HG02798 (cell line): Measurements from ENCODE around the gene LRRC15.

Source experiments
- ATAC-seq: cut with Tn5 transposase; IDR thresholded peaks from one replicate; pipeline ENCODE4 v1.9.1; 2021; ENCODE audit warnings: mild to moderate bottlenecking; ENCODE audit not compliant: unreplicated experiment, poor library complexity

LRRC15 gene

DNA sequence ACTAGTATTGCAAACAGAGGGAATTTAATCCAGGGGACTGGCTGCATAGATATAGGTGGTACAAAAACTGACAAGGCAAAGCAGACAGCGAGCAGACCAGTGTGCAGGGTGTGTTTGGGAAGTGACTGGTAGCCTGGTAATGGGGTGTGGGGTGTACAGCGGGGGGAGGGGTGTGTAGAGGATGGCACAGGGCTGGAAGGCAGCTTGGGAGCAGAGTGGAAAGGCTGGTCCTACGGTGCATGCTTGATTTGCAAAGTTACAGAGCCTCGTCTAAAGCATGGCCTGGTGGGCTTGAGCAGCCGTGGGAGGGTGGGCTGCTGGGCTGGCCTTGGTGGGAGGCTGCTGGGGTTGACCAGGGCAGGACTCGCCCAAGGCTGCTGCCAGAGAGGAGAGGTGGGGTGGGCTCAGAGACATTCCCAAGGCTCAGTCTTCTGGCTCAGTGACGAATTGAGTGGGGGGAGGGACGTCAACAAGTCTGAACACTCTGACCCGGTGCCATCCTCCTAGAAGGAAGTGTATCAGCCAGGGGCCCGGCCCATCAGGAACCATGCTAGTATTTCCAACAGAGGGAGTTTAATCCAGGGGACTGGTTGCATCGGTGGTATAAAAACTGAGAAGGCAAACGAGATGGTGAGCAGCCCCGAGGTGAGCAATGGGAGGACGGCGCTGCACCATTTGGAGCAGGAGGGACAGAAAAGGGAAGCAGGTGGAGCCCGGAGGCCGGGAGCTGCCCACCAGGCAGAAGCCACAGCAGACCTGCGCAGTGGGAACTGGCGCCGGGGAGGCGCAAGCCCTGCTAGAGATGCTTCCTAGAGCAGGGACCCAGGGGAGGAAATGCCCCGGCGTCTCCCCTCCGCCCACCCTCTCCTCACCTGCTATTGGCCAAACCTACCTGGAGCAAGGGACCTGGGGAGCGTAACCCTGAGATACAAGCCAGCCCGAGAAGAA is 47.6 kb downstream of the LRRC15 start:
- ATAC-seq: no peak

DNA sequence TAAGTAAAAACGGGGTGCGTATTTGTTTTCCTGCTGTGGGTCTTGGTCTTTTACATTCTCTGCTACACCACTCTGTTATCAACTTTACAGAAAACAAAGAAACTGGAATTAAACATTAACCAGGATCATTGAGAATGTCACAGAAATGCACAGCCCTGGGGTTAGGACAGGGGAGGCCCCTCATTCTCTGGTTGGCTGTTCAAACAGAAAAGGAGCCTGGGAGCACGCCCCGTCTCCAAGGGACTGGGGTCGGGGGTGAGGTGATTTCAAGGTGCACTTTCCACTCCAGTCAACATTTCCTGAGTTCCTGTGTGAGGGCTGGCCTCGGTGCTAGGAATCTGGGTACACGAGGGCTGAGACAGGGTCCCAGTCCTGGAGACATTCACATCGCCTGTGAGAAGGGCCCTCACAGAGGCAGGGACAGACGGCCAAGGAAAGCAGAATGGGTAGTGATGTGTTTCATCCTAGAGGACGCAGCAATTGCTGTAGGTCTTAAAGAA is 48.7 kb downstream of the LRRC15 start:
- ATAC-seq: no peak

DNA sequence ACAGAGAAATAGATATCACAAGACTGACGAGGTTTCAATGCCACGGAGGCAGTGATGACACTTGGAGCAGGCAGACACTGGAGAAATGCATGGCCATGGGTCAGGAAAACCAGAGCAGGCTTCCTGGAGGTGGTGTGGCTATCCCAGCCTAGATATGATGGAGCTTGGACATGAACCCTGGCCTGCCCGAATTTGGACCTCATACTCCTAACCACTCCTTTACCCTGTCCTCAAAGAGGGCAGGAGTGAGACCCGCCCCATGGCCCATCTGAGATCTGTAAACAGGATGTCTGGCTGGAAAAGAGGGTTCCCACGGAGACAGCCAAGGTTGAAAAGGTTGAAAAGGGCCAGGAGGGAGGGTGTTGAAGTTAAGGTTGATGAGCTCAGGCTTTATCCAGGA is 49.4 kb downstream of the LRRC15 start:
- no peak for ATAC-seq

DNA sequence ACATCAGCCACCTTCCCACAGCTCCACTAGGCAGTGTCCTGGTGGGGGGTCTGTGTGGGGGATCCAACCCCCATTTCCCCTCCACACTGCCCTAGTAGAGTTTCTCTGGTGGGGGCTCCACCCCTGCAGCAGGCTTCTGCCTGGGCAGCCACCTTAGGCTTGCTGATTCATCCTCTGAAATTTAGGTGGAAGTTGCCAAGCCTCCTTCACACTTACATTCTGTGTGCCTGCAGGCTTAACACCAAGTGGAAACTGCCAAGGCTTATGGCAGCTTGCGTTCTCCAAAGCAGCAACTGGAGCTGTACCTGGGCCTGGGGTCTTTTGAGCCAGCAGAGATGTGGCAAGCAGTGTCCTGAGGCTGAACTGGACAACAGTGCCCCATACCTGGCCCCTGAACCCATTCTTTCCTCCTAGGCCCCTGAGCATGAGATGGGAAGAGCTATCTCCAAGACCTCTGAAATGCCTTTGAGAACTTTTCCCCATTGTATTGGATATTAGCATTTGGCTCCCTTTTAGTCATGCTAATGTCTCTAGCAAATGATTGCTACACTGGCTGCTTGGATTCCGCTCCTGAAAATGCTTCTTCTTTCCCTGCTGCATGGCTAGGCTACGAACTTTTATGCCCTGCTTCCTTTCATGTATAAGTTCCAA is 50.9 kb downstream of the LRRC15 start:
- ATAC-seq: no peak

DNA sequence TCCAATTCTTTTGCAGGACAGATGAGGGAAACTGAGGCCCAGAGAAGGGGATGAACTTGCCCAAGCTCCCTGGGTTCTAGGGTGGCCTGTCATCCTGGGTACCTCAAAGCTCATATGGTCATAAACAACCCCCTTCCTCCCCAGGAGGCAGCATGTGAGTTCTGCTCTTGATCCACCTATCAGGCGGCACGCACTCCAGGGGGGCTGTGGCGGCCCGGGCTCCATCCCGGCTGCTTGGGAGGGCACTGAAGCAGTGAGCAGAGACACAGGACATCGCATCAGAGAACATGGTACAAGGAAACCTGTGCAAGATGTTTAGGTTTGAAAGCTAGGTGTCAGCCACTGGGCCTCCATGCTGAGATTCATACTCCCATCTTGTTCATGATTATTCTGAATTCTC is 52.6 kb downstream of the LRRC15 start:
- ATAC-seq: no peak

DNA sequence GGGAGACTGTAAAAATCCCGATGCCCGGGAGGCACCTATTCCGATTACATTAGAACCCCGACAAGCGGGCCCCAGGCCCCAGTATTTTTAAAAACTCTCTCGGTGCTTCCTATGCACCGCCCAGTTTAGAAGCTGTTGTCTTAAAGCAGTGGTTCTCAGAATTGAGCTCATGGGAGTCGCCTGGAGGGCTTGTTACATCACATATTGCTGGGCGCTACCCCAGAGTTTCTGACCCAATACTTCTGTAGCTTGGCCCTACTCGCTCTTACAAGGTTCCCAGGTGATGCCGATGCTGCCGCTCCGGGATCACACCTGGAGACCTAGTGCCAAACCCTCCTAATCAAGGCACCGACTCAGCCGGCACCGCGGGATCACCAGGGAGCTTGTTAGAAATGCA is 53.6 kb downstream of the LRRC15 start:
- peak; percentile 21 for ATAC-seq

DNA sequence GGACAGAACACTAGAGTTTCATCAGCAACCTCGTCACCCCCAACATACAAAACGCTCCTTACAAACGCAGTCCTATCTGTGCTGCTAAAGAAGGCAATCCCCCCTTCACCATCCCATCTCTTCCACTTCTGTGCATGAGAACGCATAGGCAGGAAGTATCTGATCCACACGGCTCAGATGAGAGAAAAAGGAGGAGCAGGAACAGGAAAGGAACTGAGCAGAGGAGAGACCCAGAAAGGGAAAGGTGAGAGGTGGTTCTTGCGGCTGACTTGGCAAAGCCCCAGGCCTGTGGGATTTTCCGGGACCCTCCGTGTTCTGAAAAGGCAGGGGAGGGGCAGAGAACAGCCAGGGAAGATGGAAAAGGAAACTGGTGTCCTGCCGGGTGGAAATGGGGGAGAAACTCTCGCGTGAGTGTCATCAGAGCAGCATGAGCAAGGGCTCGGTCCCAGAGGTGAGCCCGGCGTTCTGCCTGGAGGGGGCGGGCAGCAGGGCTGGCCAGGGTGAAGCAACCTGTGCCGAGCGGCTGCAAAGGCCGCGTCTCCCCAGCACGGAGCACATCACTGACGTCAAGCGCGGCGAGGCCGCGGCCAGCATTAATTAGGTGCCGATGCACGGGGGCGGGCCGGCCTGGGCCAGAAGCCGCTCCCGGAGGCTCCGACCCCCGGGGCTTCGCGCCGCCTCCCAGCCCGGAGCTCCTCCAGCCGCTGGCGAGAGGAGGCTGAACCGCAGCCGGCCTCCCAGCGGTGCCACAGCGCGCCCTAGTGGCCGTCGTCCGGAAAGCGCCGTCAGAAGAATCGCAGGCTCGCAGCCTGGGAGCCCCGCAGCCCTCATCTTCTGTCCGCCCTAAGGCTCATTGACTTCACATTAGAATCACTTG is 54.2 kb downstream of the LRRC15 start:
- ATAC-seq: peak; percentile 88

DNA sequence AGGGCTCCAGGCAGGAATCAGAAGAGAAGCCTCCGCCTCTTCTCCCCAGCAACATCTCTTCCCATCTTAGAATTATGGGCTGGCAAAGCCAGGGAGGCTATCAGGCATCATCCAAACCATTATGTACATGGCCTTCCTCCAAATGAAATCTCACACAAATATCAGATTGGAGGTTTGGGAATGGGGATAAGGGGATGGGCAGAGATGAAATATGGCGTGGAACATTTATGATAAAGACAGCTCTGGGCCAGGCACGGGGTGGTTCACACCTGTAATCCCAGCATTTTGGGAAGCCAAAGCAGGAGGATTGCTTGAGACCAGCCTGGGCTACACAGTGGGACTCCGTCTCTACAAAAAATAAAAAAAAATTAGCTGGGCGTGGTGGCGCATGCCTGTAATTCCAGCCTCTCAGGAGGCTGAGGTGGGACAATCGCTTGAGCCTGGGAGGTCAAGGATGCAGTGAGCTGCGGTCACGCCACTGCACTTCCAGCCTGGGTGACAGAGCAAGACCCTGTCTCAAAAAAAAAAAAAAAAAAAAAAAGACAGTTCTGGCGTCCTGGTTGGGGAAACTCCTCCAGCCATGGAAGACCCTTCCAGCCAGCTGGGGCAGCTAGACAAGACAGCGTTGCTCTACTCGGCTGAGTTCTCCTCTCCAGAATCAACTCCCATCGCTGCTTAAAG is 55.0 kb downstream of the LRRC15 start:
- no peak for ATAC-seq

DNA sequence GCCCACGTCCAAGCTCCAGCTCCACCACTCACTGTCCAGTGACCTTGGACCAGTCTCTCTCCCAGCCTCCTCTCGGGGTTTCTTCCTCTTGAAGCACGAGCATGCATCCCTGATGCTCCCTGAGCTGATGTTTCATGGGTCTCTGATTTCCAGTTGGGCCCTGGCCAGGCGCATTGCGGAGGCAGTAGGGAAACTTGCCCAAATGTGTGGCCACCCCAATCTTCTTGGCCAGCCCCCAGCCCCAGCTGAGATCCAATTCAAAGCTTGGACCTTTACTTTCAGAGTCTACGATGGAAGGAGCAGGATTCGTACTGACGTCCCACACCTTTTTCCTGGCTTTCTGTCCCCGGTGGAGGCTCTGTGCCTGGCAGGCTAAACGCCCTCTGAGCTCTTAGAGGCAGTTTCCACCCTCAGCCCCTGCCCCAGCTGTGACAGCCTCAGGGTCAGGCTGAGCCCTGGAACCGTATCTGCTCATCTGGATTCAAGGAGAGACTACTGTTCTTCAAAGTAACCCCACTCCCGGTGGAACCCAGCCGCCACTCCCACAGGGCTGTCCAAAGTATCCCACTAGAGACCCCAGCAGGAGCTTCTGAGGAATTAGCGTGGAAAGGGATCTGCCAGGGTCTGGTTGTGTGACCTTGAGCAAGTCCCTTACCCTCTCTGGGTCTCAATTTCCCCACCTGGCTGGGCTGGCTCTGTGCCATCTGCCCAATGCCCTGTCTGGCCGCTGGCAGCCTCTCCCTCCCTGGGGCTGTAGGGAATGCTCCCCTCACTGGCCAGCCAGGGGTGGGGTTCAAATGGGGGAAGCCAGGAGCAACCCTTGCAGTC is 55.8 kb downstream of the LRRC15 start:
- no peak for ATAC-seq

DNA sequence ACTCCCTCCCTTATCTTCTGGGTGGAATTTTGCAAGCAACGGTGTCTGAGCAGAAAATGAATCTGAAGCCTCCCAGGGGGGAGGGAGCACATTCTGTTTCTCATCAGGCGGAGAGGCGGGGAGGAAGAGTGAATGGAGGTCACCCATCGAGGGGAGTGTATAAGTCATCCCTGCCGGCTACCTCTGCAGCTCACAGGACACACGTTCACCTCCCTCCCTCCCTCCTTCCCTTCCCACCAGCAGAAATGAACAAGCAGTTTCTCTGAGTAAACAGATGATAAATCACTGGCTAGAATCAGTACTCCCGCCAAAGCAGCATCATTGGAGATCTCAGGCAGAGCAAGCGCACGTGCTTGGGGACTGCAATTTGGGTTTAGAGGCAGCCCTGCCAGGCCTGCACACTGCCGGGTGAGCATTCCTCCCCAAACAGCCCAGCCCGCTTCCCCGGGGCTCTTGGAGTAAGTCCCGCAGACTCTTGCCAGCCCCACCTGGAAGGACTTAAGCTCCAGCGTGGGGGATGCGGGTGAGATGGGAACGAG is 56.7 kb downstream of the LRRC15 start:
- ATAC-seq: no peak

DNA sequence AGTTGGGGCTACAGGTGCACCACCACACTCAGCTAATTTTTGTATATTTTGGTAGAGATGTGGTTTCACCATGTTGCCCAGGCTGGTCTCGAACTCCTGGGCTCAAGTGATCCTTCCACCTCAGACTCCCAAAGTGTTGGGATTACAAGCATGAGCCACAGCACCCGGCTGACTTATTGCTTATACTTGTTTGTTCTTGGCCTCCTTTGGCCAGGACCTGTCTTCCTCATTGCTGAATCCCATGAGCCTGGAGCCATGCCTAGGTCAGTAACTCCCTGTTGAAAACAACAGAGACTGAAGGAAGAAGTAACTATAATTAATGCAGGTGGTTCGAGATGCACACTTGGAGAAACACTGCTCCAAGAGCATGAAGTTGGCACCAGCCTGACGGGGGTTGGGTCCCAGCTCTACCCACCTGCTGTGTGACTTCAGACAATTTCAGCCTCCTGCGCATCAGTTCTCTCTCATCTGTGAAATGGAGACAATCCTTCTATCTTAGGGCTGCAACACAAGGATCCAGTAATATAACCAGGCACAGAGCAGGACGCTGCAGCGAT is 57.3 kb downstream of the LRRC15 start:
- no peak for ATAC-seq

DNA sequence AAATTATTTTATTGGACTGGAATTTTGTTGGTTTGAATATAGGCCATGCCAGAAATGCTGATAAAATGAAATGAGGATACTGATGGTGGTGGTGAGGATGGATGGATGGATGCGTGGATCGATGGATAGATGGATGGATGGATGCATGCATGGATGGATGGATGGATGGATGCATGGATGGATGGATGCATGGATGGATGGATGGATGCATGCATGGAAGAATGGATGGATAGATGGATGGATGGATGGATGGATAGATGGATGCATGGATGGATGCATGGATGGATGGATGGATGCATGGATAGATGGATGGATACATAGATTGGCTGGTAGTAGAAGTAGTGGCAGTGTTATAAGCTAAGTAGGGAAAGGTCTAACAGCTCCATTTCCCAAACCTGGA is 58.5 kb downstream of the LRRC15 start:
- ATAC-seq: no peak

DNA sequence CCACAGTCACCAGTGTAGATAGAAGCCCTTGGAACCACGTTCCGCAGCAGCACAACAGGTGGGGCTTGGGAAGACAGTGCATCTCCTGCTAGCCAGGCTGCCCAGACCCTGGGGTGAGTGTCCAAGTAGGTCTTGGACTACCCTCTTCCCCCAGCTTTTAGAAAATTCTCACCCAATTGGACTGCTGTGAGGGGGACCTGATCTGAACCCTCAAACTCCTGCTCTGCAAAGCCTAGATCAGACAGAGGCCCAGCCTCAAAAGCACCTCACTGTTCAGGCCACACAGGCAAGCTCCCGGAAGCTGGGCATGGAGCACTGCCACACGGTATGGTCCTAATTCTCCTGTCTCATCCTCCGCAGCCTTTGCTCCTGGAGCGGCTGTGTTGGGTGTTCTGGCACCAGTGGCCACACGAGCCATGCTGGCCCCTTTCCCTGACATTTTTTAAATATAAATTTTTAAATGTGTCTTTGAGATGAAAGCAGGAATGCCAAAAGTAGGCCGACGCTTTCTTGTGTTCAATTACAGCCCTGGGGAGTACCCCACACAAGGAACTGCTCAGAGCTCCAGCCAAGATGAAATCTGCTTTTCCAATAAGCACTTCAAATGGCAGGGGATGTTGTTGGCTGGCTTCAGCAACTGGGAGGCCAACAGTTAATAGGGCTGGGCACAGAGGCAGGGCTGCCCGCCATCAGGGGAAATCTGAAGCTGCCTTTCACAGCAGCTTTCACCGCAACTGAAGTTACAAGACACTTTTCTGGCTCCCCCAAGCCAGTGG is 59.3 kb downstream of the LRRC15 start:
- no peak for ATAC-seq

DNA sequence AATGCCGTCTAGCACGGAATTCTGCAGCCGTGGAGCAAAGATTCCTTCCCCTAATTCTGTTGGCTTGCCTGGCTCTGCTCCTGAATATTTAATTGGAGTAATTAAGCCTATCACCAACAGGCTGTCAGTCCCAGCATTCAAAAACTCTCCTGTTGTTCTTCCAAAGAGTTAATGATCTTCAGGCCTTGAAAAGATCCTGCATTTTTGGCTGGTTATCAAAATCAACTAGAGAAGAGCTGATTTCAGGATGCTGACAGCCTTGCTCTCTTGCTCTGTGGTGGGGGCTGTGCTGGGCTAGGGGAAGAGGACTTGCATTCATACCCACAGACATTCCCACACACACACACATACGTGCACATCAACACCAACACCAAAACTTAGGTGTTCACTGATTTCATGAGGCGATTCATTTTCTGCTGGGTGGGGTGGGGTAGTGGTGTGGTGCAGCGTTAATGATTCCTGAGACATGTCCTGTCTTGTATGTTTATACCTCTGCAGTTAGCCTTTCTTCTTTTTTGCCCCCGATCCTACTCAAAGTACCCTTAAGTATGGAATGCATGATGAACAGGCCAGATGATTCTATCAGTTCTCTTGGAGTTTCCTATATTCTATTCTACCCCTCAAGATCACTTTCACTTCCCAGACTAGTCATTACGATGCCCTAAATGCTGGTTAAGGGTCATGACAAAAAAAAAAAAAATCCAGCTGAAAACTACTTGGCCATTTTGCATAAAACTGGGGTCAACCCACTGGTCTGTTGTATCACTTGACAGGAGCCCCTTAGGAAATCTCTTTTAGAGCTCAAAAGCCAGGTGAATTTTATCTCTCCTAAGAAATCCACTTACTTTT is 60.7 kb downstream of the LRRC15 start:
- no peak for ATAC-seq

DNA sequence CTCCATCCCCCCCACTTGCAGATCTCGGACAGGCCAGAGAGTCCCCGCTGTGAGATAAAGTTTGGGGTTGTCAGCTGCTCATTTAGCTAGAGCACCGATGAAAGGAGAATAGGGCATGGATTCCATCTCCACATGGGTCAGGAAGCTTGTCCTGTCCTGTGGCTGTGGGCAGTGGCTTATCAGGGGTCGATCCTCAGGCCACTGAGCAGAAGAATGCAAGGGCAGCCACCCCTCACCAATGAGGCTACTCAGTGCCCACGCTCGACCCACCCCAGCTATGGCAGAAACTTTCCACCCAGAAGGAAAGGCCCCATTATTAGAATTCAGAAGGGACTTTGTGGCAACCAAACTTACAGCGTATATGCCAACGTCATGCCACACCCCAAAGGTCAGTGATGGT is 61.7 kb downstream of the LRRC15 start:
- no peak for ATAC-seq

DNA sequence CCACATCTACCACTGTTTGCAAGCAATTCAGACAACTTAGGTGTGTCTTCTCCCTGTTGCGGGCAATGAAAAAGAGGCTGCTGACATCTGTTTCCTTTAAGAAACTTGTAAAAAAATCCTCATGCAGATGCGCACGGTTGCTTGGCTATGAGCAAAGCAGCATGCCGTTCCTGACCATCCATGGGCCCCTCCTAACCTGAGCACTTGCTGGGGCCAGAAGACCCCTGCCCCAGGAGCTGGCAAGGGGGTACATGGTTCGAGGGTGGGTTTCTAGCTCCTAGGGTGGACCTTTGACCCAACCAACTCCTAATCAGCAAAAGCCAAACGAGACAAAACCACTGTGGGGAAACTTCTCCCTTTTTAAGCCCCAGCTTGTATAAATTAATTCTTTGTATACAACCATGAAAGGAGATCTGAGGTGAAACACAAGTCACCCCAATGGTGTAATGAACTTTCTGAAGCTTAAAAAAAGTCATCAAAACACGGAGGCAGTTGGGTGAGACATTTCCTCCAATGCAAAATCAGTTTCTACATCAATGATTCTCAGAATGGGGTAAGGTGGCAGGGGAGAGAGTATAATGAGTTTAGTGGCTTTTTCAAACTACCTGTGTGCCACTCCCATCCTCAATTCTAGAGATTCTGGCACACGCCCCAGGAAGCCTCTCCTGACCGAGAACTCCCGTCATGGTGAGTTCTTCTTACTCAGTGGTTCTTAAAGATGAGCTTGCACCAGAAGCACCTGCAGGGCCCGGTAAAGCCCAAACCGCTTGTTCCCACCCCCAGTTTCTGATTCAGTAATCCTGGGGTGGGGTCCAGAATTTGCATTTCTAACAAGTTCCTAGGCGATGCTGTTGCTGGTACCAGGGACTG is 62.5 kb downstream of the LRRC15 start:
- peak; percentile 53 for ATAC-seq
